ENCODE results near the gene TCHH.

- TF ChIP-seq, protein P1, sequence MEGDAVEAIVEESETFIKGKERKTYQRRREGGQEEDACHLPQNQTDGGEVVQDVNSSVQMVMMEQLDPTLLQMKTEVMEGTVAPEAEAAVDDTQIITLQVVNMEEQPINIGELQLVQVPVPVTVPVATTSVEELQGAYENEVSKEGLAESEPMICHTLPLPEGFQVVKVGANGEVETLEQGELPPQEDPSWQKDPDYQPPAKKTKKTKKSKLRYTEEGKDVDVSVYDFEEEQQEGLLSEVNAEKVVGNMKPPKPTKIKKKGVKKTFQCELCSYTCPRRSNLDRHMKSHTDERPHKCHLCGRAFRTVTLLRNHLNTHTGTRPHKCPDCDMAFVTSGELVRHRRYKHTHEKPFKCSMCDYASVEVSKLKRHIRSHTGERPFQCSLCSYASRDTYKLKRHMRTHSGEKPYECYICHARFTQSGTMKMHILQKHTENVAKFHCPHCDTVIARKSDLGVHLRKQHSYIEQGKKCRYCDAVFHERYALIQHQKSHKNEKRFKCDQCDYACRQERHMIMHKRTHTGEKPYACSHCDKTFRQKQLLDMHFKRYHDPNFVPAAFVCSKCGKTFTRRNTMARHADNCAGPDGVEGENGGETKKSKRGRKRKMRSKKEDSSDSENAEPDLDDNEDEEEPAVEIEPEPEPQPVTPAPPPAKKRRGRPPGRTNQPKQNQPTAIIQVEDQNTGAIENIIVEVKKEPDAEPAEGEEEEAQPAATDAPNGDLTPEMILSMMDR (IDR thresholded peaks at IDR 0.05), result no peak
- TF ChIP-seq POLR2A (IDR thresholded peaks at IDR 0.05), result no peak
Observed at GRCh38 chr1:152086760-152087159, 28.5 kb downstream of the TCHH start.
